Fibroblast of lung (primary cell): Measurements from ENCODE around the gene LPP. TPM values are rescaled to one million over a fixed set of nuclear protein-coding genes. Genes with fewer than 3 reads are reported as not detected.

ENCODE experiments used
- DNase-seq, 2 donors: peaks; one replicate each; pipeline versions ENCODE4 v3.0.0 to v3.0.0-alpha.2; 2010; ENCODE audit warnings: low read depth in 2 of 2
- H2AFZ ChIP-seq: 2 replicates; pipeline ENCODE4 v1.5.1; 2012; ENCODE audit warnings: low read length, control low read depth, inconsistent platforms
- H3K27ac ChIP-seq: 2 replicates; pipeline ENCODE4 v1.5.1; 2011; ENCODE audit warnings: low read length, control low read depth; ENCODE audit not compliant: insufficient read depth
- H3K27me3 ChIP-seq: 2 replicates; pipeline ENCODE4 v1.5.1; 2011; ENCODE audit warnings: mild to moderate bottlenecking, low read length; ENCODE audit not compliant: control insufficient read depth, insufficient read depth
- H3K36me3 ChIP-seq: 2 replicates; pipeline ENCODE4 v1.5.1; 2011; ENCODE audit warnings: low read length; ENCODE audit not compliant: control insufficient read depth, insufficient read depth
- H3K4me1 ChIP-seq: 2 replicates; pipeline ENCODE4 v1.5.1; 2011; ENCODE audit warnings: low read length; ENCODE audit not compliant: control insufficient read depth, insufficient read depth; ENCODE audit errors: extremely low read depth
- H3K4me2 ChIP-seq: 2 replicates; pipeline ENCODE4 v1.5.1; 2011; ENCODE audit warnings: low read length, control low read depth; ENCODE audit not compliant: insufficient read depth; ENCODE audit errors: extremely low read depth
- H3K4me3 ChIP-seq, 4 experiments: fragments of 200-600 bp in 1 of 4; sonication (generic) in 1 of 4; replicated peaks in 1 of 4; 2 replicates each; pipeline ENCODE4 v1.5.1; 2011 to 2016; ENCODE audit warnings: low read length in 4 of 4, low read depth in 3 of 4, mild to moderate bottlenecking in 3 of 4, control low read depth in 2 of 4, inconsistent platforms in 1 of 4, mixed read lengths in 1 of 4; ENCODE audit not compliant: insufficient read depth in 1 of 4; ENCODE audit errors: control extremely low read depth in 1 of 4
- H3K79me2 ChIP-seq: 2 replicates; pipeline ENCODE4 v1.5.1; 2012; ENCODE audit warnings: mild to moderate bottlenecking, low read length, inconsistent platforms; ENCODE audit not compliant: control insufficient read depth, insufficient read depth
- H3K9ac ChIP-seq: 2 replicates; pipeline ENCODE4 v1.5.1; 2011; ENCODE audit warnings: mild to moderate bottlenecking, low read length, control low read depth; ENCODE audit not compliant: insufficient read depth
- H3K9me3 ChIP-seq: 2 replicates; pipeline ENCODE4 v1.5.1; 2012; ENCODE audit warnings: low read depth, low read length; ENCODE audit not compliant: control insufficient read depth, insufficient read depth
- H4K20me1 ChIP-seq: 2 replicates; pipeline ENCODE4 v1.5.1; 2011; ENCODE audit warnings: low read length; ENCODE audit not compliant: control insufficient read depth, insufficient read depth; ENCODE audit errors: extremely low read depth
- EZH2 ChIP-seq: IDR thresholded peaks from 2 replicates; pipeline ENCODE4 v1.5.1; 2012; ENCODE audit warnings: low read length, control low read depth, mild to moderate bottlenecking; ENCODE audit errors: missing control alignments
- polyA plus RNA-seq, 2 donors: library from polyadenylated mRNA; depleted of rRNA in 1 of 2; stranded (reverse) in 1 of 2; unstranded in 1 of 2; fragments of >200 nt; gene quantifications; 2 replicates each; pipeline ENCODE4 v1.2.1, GENCODE V29; 2011 to 2012; ENCODE audit warnings: missing spikeins in 1 of 2
- total RNA-seq: library from RNA; depleted of rRNA; stranded (reverse); fragments of >200 nt; gene quantifications from 2 replicates; pipeline ENCODE4 v1.2.1, GENCODE V29; 2014
- TF ChIP-seq, protein P1 (sequence below), 2 donors: IDR thresholded peaks in 1 of 2; conservative IDR thresholded peaks in 1 of 2; 1 replicate in 1 of 2; 2 replicates in 1 of 2; pipeline ENCODE4 v1.5.1; 2011 to 2012; ENCODE audit warnings: low read length in 2 of 2, control low read depth in 1 of 2, inconsistent platforms in 1 of 2, low read depth in 1 of 2, mild to moderate bottlenecking in 1 of 2

LPP gene
- total and polyA plus RNA-seq, 2 donors (not counting 1 experiment from before 2014, with no cell fraction given) = 69.0 to 124 TPM

DNA sequence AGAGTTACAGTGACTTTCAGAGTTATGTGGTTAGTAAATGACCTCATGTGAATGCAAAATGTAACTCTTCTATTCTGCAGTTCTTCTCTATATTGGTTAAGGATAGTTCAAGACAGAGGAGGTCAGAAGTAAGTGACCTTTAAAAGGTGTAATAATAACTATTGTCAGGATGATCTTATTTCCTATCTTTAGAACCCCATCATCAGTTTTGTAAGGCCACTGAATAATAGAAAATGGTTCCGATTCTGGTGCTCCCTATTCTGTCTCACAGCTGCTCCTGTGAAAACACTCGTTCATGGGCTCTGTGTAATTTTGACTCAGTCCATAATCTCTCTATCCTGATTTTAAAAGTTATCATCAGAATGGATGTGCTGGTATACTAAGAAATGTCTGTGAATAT lies 463.3 kb downstream of the LPP start:
- Histone ChIP-seq H3K27me3 (no peaks in the 10 kb centered on the region), H3K9me3 (no peaks in the 10 kb centered on the region), H3K36me3 (peaks cover 1% of the 10 kb centered on the region), H3K27ac (no peak overlapping the region), H4K20me1 (no peaks in the 10 kb centered on the region), H3K79me2 (peaks cover 4% of the 10 kb centered on the region), H3K4me3 (no peak overlapping the region), H3K9ac (no peak overlapping the region), H3K4me1 (no peaks in the 10 kb centered on the region), H2AFZ (no peak overlapping the region), H3K4me2 (no peak overlapping the region)
- no peak for DNase-seq
- TF ChIP-seq, protein P1, sequence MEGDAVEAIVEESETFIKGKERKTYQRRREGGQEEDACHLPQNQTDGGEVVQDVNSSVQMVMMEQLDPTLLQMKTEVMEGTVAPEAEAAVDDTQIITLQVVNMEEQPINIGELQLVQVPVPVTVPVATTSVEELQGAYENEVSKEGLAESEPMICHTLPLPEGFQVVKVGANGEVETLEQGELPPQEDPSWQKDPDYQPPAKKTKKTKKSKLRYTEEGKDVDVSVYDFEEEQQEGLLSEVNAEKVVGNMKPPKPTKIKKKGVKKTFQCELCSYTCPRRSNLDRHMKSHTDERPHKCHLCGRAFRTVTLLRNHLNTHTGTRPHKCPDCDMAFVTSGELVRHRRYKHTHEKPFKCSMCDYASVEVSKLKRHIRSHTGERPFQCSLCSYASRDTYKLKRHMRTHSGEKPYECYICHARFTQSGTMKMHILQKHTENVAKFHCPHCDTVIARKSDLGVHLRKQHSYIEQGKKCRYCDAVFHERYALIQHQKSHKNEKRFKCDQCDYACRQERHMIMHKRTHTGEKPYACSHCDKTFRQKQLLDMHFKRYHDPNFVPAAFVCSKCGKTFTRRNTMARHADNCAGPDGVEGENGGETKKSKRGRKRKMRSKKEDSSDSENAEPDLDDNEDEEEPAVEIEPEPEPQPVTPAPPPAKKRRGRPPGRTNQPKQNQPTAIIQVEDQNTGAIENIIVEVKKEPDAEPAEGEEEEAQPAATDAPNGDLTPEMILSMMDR (conservative IDR thresholded peaks at IDR 0.05 in 1 of 2, IDR thresholded peaks at IDR 0.05 in 1 of 2; ENCODE audit: low read depth in 1 of 2, low read length in 2 of 2) = no peak
- no peak for TF ChIP-seq EZH2

DNA sequence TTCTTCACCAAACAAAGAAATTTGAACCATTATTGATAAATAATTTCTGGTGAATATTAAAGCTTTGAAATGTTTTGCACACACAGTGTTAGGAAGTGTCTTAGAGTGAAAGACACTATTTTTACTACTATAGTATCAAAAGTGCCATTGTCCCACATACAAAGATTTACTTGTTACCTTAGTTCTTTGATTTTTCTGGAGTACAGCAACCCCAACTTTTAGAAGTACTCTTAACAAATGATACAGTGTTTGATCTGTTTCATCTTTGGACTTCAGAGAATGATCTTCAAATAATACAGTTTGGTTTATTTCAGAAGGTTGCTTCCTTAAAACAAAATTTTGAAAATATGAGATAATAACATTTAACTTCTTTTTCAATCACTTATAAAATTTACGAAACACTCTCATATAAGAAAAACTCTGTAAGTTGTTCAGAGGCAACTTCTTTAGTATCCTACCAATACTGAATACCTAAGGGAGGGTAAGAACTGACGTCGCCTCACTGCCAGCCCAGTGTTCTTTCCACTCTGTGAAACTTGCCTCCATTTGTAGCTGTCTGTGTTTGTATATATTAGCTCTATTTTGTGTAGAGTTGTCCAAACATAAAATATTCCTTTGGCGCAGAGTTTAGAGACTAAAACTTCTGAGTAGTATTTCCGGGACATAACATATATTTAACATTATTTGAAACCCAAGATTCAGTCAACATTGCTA lies 464.2 kb downstream of the LPP start:
- DNase-seq = no peak
- H4K20me1 ChIP-seq = no peaks in the 10 kb centered on the region
- no peak overlapping the region for H3K27ac ChIP-seq
- no peaks in the 10 kb centered on the region for H3K27me3 ChIP-seq
- TF ChIP-seq, protein P1 (conservative IDR thresholded peaks at IDR 0.05 in 1 of 2, IDR thresholded peaks at IDR 0.05 in 1 of 2; ENCODE audit: low read depth in 1 of 2, low read length in 2 of 2) = no peak
- no peak for TF ChIP-seq EZH2
- H3K4me2 ChIP-seq = no peak overlapping the region
- peaks cover 4% of the 10 kb centered on the region for H3K79me2 ChIP-seq
- H3K4me1 ChIP-seq = no peaks in the 10 kb centered on the region
- H3K36me3 ChIP-seq = peaks cover 1% of the 10 kb centered on the region
- H2AFZ ChIP-seq = no peak overlapping the region
- H3K9me3 ChIP-seq = no peaks in the 10 kb centered on the region
- H3K4me3 ChIP-seq = no peak overlapping the region
- H3K9ac ChIP-seq = no peak overlapping the region

DNA sequence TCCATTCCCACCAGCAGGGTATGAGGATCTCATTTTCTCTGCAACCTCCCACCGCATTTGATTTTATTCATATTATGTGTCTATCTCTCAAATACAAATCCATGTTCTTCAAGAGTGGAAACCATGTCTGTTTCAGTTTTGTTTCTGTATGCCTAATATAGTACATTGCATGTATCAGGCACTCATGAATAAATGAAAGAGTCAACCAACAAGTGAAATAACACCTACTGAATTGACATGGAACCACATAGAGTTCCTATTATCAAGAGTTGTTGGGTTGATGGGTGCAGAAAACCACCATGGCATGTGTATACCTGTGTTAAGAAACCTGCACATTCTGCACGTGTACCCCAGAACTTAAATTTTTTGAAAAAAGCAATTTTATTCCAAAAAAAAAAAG lies 466.8 kb downstream of the LPP start:
- Histone ChIP-seq H2AFZ (no peak overlapping the region), H3K79me2 (peaks cover 5% of the 10 kb centered on the region)

More for the DNA sequence above, 466.8 kb downstream of the LPP start:
- DNase-seq = no peak
- H3K27me3 ChIP-seq = no peaks in the 10 kb centered on the region
- H3K4me2 ChIP-seq = no peak overlapping the region
- H3K4me3 ChIP-seq = no peak overlapping the region
- no peaks in the 10 kb centered on the region for H3K9me3 ChIP-seq
- no peak overlapping the region for H3K27ac ChIP-seq
- TF ChIP-seq, protein P1 (conservative IDR thresholded peaks at IDR 0.05 in 1 of 2, IDR thresholded peaks at IDR 0.05 in 1 of 2; ENCODE audit: low read depth in 1 of 2, low read length in 2 of 2) = no peak
- TF ChIP-seq EZH2 = no peak
- H4K20me1 ChIP-seq = no peaks in the 10 kb centered on the region
- H3K9ac ChIP-seq = no peak overlapping the region
- peaks cover 6% of the 10 kb centered on the region for H3K4me1 ChIP-seq
- peaks cover 1% of the 10 kb centered on the region for H3K36me3 ChIP-seq
